ENCODE data around the gene PCDH9.

DNA sequence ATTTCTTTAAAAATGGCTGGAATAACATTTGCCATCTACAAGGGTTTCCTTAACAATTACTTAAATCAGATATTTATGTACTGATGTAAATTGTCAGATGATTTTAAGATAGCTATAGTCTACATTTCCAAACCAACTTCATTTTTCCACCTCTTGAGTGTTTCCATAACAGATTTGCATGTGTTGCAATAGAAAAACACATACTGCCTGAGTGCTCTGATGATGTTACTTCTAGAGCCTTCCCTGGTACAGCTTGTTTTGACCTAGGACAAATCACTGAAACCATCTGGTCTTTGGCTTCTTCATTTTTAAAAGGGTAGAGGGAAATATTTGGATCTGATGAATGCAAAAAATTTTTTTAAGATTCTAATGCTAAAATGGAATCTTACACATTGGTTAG, 245.9 kb downstream of the PCDH9 start:
- TF ChIP-seq, protein P1, sequence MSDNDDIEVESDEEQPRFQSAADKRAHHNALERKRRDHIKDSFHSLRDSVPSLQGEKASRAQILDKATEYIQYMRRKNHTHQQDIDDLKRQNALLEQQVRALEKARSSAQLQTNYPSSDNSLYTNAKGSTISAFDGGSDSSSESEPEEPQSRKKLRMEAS (IDR thresholded peaks at IDR 0.05), result no peak
- TF ChIP-seq ARNT (IDR thresholded peaks at IDR 0.05) (no peak), HMG20B (CRISPR knock-in tag; conservative IDR thresholded peaks at IDR 0.05) (no peak), GABPA (IDR thresholded peaks at IDR 0.05; ENCODE audit: low read depth, low read length) (no peak), GABPA (CRISPR knock-in tag; IDR thresholded peaks at IDR 0.05; ENCODE audit: low read depth) (no peak), TARDBP (CRISPR knock-in tag; IDR thresholded peaks at IDR 0.05) (no peak), ETV6 (CRISPR knock-in tag; conservative IDR thresholded peaks at IDR 0.05) (no peak), HDAC6 (IDR thresholded peaks at IDR 0.05; ENCODE audit: low read depth, low read length) (no peak)
- TF ChIP-seq, protein P2, sequence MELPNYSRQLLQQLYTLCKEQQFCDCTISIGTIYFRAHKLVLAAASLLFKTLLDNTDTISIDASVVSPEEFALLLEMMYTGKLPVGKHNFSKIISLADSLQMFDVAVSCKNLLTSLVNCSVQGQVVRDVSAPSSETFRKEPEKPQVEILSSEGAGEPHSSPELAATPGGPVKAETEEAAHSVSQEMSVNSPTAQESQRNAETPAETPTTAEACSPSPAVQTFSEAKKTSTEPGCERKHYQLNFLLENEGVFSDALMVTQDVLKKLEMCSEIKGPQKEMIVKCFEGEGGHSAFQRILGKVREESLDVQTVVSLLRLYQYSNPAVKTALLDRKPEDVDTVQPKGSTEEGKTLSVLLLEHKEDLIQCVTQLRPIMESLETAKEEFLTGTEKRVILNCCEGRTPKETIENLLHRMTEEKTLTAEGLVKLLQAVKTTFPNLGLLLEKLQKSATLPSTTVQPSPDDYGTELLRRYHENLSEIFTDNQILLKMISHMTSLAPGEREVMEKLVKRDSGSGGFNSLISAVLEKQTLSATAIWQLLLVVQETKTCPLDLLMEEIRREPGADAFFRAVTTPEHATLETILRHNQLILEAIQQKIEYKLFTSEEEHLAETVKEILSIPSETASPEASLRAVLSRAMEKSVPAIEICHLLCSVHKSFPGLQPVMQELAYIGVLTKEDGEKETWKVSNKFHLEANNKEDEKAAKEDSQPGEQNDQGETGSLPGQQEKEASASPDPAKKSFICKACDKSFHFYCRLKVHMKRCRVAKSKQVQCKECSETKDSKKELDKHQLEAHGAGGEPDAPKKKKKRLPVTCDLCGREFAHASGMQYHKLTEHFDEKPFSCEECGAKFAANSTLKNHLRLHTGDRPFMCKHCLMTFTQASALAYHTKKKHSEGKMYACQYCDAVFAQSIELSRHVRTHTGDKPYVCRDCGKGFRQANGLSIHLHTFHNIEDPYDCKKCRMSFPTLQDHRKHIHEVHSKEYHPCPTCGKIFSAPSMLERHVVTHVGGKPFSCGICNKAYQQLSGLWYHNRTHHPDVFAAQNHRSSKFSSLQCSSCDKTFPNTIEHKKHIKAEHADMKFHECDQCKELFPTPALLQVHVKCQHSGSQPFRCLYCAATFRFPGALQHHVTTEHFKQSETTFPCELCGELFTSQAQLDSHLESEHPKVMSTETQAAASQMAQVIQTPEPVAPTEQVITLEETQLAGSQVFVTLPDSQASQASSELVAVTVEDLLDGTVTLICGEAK (IDR thresholded peaks at IDR 0.05), result no peak
- TF ChIP-seq, protein P2 (CRISPR knock-in tag; IDR thresholded peaks at IDR 0.05), result no peak
- TF ChIP-seq, protein P3, sequence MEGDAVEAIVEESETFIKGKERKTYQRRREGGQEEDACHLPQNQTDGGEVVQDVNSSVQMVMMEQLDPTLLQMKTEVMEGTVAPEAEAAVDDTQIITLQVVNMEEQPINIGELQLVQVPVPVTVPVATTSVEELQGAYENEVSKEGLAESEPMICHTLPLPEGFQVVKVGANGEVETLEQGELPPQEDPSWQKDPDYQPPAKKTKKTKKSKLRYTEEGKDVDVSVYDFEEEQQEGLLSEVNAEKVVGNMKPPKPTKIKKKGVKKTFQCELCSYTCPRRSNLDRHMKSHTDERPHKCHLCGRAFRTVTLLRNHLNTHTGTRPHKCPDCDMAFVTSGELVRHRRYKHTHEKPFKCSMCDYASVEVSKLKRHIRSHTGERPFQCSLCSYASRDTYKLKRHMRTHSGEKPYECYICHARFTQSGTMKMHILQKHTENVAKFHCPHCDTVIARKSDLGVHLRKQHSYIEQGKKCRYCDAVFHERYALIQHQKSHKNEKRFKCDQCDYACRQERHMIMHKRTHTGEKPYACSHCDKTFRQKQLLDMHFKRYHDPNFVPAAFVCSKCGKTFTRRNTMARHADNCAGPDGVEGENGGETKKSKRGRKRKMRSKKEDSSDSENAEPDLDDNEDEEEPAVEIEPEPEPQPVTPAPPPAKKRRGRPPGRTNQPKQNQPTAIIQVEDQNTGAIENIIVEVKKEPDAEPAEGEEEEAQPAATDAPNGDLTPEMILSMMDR (CRISPR knock-in tag; IDR thresholded peaks at IDR 0.05), result no peak
